GM18507 (cell line): ENCODE data around the gene ABLIM3.
"Not testable (repeated sequence)": the region's sequence is repeated elsewhere in the genome, so short reads cannot be mapped to it uniquely, and the experiment has no call there.

ENCODE experiments used
- DNase-seq: peaks from one replicate; pipeline ENCODE4 v3.0.0; 2011; ENCODE audit warnings: low read depth; ENCODE audit not compliant: insufficient read length; ENCODE audit errors: extremely low spot score
- FAIRE-seq: peaks from 2 replicates; lab custom pipeline; 2011; peaks lifted over from hg19 to GRCh38; lab: Jason Lieb, UNC

Gene ABLIM3

GRCh38 chr5:149177339-149177843 is 36.1 kb downstream of the ABLIM3 start:
- FAIRE-seq, result no peak
- no peak for DNase-seq

- no peak for DNase-seq
- FAIRE-seq, result no peak
Measured at GRCh38 chr5:149177911-149178565, 36.7 kb downstream of the ABLIM3 start.

GRCh38 chr5:149181732-149182131 is 40.4 kb downstream of the ABLIM3 start:
- FAIRE-seq (no peak), DNase-seq (no peak)

GRCh38 chr5:149182241-149182640 is 40.9 kb downstream of the ABLIM3 start:
- FAIRE-seq, result no peak
- DNase-seq, result no peak

GRCh38 chr5:149185067-149185466 is 43.8 kb downstream of the ABLIM3 start:
- FAIRE-seq, result no peak
- no peak for DNase-seq

- DNase-seq (no peak), FAIRE-seq (no peak)
Measured at GRCh38 chr5:149186506-149186905, 45.2 kb downstream of the ABLIM3 start.

GRCh38 chr5:149187617-149188016 is 46.3 kb downstream of the ABLIM3 start:
- FAIRE-seq, DNase-seq: not testable (repeated sequence)

- no peak for FAIRE-seq
- no peak for DNase-seq
Measured at GRCh38 chr5:149188383-149188782, 47.1 kb downstream of the ABLIM3 start.

- DNase-seq (no peak), FAIRE-seq (no peak)
Measured at GRCh38 chr5:149195337-149195887, 54.1 kb downstream of the ABLIM3 start.

- FAIRE-seq (no peak), DNase-seq (no peak)
Measured at GRCh38 chr5:149195962-149196361, 54.7 kb downstream of the ABLIM3 start.

GRCh38 chr5:149198148-149198547 is 56.9 kb downstream of the ABLIM3 start:
- FAIRE-seq (no peak), DNase-seq (no peak)

GRCh38 chr5:149200355-149200754 is 59.1 kb downstream of the ABLIM3 start:
- FAIRE-seq (no peak), DNase-seq (no peak)

- DNase-seq, result no peak
- FAIRE-seq, result no peak
Measured at GRCh38 chr5:149201121-149201637, 59.9 kb downstream of the ABLIM3 start.

GRCh38 chr5:149202910-149203451 is 61.7 kb downstream of the ABLIM3 start:
- FAIRE-seq (no peak), DNase-seq (no peak)

GRCh38 chr5:149203921-149204441 is 62.7 kb downstream of the ABLIM3 start:
- no peak for DNase-seq
- no peak for FAIRE-seq

- no peak for FAIRE-seq
- DNase-seq, result no peak
Measured at GRCh38 chr5:149205625-149206523, 64.6 kb downstream of the ABLIM3 start.

GRCh38 chr5:149206524-149207141 is 65.3 kb downstream of the ABLIM3 start:
- DNase-seq, result no peak
- FAIRE-seq, result no peak

GRCh38 chr5:149207831-149208230 is 66.5 kb downstream of the ABLIM3 start:
- DNase-seq (no peak), FAIRE-seq (no peak)

- FAIRE-seq (no peak), DNase-seq (no peak)
Measured at GRCh38 chr5:149210225-149210624, 68.9 kb downstream of the ABLIM3 start.
